ENCODE results near the gene CCDC183.

The CCDC183 gene

DNA sequence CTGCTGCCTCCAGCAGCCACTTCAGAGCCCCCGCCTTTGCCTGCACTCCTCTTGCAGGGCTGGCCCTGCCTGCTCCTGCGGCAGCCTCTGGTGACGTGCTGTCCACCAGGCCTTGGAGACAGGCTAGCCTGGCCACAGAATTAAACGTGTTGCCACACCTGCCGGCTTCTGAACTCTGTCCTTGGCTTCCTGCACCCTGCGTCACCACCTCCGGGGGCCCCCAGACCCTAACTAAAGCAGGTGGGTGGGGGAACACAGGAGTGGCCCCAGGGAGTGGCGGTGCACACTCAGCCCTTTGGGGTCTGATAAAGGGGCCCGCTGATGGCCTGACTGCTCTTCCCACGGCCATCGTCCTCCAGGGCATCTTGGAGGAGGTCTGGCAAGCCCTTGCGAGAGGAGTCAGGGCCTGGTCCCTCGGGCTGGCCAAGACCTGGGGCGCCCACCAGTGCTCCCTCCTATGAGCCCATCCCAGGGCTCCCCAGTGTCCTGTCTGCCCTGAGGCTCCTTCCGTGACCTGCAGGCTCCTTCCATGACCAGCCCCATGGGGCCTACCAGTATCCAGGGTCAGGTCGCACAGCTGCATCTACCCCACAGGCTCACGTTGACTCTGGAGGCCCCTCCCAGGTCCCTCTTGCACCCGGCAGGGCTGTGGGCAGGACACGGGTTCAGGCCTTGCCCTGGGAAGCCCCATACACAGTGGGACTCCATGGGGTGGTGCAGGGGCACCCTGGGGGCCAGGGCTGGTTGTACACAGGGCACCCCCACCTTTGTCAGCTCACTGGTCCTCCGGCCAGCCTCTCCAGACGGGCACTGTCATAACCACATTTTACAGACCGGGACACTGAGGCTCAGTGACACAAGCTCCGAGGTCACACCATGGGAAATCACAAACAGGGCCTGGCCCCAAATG is 55.0 kb downstream of the CCDC183 start:
- DNase-seq = no peak

DNA sequence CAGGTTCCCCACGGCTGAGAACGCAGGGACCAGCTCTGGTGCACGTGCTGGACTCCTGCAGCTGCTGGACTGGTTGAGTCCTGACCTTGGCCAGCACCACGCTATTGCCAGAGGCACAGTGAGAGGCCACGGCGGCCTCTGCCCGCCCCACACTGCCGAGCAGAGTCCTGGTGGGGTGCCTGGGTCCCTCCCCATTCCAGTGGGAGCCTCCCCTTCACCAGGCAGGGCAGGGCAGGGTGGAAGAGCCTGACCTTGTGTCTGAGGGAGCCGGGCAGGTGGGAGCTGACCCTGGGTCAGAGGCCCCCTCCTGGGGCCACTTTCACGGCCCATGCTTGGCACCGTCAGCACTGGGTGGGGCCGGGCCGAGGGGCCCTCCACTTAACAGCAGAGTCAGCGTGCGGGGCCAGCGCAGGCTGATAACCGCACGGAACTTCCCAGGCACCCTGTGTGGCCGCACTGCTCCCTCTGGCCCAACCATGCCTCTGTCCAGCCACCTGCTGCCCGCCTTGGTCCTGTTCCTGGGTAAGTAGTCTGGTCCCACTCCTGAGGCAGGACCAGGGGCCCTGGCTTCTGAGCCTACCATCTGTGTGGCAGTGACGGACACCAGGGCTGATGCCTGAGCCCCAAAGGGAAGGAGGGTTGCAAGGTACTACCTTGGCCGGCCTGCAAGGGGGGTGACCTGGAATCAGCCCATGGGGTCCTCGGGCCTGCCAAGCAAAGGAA is 56.0 kb downstream of the CCDC183 start, which contains the start of gene MAMDC4:
Gene MAMDC4 (plus strand): TSS at position 406 of the 723 bp plus-strand sequence. CDS start 71 bp downstream, at position 477.
- no peak for DNase-seq

DNA sequence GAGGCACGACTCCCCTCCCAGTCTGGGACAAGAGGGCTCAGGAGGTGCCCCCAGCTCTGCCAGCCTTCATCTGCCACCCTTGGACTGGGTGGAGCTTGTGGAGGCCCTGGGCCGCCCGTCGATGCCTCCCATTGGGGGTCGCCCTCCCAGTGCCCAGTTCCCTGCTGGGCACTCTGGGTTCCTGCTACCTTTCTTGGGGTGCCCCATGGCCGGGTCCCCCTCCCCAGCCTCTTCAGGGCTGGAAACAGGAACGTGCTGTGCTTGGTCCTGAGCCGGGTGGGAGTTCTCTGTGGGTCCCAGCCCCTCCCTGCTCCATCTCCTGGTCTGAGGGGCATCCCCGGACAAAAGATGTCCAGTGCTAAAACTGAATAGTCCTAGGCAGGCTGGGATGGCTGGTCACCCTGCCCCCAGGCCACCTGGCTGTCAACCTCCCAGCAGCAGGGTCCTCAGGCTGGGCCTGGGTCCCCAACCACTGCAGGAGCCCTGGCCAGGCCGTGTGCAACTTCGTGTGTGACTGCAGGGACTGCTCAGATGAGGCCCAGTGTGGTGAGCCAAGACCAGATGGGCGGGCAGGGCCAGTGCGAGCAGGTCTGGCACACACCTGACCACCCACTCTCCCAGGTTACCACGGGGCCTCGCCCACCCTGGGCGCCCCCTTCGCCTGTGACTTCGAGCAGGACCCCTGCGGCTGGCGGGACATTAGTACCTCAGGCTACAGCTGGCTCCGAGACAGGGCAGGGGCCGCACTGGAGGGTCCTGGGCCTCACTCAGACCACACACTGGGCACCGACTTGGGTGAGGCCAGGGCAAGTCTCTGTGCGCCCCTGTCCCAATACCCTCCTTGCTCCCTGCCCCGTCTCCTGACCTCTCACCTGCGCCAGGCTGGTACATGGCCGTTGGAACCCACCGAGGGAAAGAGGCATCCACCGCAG is 56.8 kb downstream of the CCDC183 start:
- DNase-seq = no peak

DNA sequence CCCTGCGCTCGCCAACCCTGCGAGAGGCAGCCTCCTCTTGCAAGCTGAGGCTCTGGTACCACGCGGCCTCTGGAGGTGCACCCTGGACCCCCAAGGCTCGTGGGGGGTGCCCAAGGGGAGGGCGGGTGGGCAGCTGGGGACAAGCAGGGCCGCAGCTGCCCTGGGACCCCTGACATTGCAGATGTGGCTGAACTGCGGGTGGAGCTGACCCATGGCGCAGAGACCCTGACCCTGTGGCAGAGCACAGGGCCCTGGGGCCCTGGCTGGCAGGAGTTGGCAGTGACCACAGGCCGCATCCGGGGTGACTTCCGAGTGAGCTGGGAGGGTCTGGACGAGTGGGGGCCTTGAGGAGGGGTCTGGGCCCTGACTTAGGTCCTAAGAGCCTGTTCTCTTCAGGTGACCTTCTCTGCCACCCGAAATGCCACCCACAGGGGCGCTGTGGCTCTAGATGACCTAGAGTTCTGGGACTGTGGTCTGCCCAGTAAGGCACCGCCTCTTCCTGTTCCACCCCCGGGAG is 57.5 kb downstream of the CCDC183 start:
- DNase-seq = no peak

DNA sequence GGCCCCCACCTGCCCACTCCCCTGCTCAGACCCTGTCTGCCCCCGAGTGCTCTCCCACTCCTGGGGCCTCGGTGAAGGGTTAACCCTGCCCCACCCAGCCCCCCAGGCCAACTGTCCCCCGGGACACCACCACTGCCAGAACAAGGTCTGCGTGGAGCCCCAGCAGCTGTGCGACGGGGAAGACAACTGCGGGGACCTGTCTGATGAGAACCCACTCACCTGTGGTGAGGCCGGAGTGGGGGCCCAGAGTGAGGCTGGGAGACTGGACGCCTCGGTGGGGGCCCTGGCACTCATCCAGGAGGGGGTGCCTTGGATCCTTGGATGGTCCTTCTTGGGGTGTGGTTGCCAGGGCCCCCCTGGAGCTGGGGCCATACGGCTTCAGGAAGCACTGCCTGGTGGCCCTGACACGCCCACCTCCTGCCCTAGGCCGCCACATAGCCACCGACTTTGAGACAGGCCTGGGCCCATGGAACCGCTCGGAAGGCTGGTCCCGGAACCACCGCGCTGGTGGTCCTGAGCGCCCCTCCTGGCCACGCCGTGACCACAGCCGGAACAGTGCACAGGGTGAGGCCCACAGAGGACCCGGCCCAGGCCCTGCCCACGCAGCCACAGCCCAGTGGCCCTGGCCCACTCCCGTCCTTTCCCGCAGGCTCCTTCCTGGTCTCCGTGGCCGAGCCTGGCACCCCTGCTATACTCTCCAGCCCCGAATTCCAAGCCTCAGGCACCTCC is 58.1 kb downstream of the CCDC183 start:
- DNase-seq = no peak

- DNase-seq = no peak
Observed at GRCh38 chr9:136854842-136855460, 58.8 kb downstream of the CCDC183 start.

GRCh38 chr9:136855461-136856078 is 59.4 kb downstream of the CCDC183 start:
- DNase-seq = no peak

DNA sequence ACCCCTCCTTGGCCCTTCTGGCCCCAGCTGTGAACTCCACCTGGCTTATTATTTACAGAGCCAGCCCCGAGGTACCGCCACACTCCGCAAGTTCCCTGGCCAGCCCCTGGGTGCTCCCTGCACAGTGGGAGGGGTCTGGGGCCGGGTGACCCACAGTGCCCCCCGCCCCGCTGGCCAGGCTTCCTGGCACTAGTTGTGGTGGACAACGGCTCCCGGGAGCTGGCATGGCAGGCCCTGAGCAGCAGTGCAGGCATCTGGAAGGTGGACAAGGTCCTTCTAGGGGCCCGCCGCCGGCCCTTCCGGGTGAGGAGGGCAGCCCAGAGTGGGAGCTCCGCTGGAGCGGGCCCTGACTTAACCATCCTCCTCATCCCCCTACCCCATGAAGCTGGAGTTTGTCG is 59.9 kb downstream of the CCDC183 start:
- DNase-seq = no peak

GRCh38 chr9:136856541-136857141 is 60.5 kb downstream of the CCDC183 start:
- no peak for DNase-seq

GRCh38 chr9:136857166-136857565 is 61.0 kb downstream of the CCDC183 start:
- DNase-seq = no peak
